GM18951 (cell line): ENCODE data around the gene TUNAR.

ENCODE experiments used
- POLR2A ChIP-seq: IDR thresholded peaks from 4 replicates; pipeline ENCODE4 v1.6.1; 2011; ENCODE audit warnings: mild to moderate bottlenecking; ENCODE audit not compliant: insufficient read length, insufficient read depth; ENCODE audit errors: extremely low read depth
- in situ Hi-C: fragments of 300-500 bp; cut with MboI; formaldehyde crosslinking; loops from one replicate; pipeline ENCODE4 v1.12.0; 2022; ENCODE audit warnings: low sequenced_read_pairs, mixed read lengths, inconsistent platforms; ENCODE audit not compliant: unreplicated experiment

Gene TUNAR

DNA sequence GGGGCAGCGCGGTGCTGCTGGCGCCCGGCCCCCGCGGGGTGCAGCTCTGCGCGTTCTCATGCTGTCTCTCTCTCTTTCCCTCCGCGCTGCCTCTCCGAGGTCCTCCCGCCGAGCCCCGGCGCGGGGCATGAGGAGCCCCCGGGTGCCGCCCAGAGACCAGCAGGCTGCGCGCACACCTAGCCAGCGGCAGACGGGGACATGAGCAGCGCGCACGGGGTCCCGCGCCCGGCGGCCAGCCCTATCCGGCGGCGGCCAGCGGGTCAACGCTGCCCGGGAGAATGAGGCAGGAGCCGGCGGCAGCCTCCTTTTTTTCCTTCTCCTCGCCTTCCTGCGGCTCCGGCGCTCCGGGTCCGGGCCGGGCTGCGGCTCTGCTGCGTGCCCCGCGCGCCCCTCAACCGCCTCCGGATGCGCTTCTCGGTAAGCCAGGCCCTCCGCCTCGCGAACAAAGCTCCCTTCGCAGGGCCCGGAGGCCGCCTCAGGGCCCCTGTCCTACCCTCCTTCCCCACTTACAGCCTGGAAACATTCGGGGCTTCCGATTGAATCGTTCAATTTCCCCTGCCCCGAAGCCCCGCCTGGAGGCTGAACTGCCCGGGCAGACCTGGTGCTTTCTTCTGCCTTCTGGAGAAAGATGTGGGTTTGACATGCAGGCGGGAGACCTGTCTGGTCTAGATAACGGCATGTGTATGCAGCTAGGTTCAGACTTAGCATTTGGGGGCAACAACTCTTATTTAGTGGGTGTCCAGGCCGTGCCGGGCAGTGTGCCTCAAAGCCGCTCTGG lies at the start of gene TUNAR:
Gene TUNAR (plus strand): TSS at position 72 of the 778 bp plus-strand sequence.
- in situ Hi-C loops: no loop called here
- TF ChIP-seq POLR2A: no peak

DNA sequence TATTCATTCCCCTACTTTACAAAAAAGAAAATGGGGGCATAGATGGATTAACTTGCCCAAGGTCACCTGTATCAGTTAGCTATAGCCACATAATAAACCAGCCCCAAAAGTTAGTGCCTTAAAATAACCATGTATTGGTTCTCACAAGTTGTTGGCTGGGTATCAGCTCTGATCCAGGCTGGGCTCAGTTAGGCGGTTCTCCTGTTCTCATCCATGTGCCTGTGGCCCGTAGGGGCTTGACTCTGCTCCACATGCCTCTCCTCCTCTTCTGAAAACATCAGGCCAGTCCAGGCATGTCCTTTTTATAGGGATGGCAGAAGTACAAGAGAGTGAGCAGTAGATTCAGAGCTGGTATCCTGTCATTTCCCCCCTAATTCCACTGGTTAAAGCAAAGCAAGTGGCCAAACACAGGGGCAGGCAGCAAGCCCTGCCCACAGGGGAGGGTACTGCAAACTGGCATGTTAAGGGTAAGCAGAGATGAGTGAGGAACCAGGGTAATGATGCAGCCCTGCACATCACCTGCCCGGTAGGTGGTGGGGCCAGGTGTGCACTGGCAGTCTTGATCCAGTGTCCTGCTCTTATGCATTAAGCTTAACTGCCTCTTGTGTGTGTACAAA lies 47.9 kb upstream of the TUNAR start:
- no peak for TF ChIP-seq POLR2A
- in situ Hi-C loops: no loop called here

DNA sequence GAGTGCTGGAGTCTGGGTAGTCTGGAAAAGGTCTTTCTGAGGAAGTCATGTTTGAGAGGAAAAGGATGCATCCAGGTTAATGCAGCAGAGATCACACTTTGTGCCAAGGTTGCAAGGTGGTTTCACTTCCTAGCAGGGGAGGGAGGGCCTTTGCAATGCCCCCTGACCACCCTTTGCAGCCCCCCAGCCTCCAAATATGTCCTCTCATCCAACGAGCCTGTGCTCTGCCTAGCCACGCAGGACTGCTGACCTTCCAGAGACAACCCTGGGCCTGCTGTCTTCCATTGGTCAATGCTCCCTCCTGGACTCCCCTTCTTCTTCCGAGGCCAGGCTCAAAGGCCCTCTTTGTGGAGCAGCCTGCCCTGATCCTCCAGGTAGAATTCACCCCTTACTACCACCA lies 47.3 kb upstream of the TUNAR start:
- in situ Hi-C loops: no loop called here

DNA sequence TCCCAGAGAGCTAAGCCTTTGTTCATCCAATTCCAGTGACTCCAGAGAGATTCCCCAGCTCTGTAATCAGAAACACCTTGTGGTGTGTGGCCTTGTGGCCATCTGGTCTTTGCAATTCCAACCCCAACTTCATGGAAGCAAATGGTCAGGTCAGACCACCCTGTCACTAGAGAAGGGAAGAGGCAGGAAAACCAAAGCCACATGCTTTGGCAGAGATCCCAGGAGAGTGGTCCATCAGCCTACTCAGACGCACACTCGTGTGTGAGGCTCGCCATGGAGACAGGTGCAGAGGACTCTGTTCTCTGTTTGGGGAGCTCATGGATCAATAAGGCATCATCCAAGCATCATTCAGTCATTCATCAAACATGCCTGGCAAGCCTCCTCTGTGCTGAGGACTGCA lies 46.2 kb upstream of the TUNAR start:
- in situ Hi-C loops: no loop called here
- no peak for TF ChIP-seq POLR2A

More for the DNA sequence above, 47.3 kb upstream of the TUNAR start:
- no peak for TF ChIP-seq POLR2A

- in situ Hi-C loops: no loop called here
- no peak for TF ChIP-seq POLR2A
These were observed 45.6 kb upstream of the TUNAR start for GRCh38 chr14:95831041-95831440.

DNA sequence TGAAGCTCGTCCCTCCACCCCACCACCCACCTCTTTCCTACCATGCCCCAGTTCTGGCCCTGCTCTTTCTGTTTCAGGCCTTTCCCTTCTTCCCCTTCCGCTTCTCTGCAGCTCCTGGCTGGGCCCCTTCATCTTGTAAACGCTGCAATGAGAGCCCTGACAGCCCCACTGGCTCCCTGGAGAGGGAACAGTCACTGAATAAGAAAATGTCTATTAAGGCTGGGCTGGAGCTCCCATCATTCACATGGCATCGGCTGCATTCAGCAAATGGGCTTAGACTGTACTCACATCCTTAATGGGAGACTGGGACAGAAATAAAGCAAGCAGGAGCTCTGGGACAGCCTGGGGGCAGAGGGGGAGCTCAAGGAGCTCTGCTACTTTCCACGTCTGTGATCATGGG lies 45.2 kb upstream of the TUNAR start:
- in situ Hi-C loops: no loop called here
- TF ChIP-seq POLR2A: no peak

- no peak for TF ChIP-seq POLR2A
- in situ Hi-C loops: no loop called here
These were observed 44.6 kb upstream of the TUNAR start for GRCh38 chr14:95832012-95832411.

GRCh38 chr14:95833429-95833828 lies 43.2 kb upstream of the TUNAR start:
- in situ Hi-C loops: no loop called here
- TF ChIP-seq POLR2A: no peak

- TF ChIP-seq POLR2A: no peak
- in situ Hi-C loops: no loop called here
These were observed 42.1 kb upstream of the TUNAR start for GRCh38 chr14:95834496-95834895.

DNA sequence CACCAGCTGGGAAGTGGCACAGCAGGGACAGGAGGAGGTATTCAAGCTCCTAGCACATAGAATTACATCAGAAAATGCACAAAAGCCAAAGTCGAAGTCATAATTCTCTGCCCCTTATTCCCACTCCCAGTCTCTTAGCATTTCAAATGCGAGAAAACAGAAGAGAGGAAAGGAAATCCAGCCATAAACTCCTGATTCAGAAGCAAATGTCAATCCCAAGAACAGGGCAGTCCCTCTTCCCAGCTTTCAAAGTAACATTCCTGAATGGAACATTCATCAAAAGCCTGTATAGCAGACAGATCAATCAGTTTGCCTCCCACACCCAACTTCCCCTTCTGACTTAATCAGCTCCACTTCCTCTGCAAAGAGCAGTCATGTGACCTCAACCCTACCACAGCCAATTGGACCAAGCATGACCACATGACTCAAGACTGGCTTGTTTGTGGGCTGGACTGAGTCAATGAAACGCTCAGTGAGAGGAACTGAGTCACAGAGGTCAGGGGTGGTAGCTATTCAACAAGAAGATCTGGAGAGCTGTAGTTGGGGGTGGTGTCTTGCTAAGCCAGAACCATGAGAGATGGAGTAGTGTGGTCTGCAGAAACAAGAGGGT lies 41.4 kb upstream of the TUNAR start:
- in situ Hi-C loops: no loop called here
- TF ChIP-seq POLR2A: no peak

DNA sequence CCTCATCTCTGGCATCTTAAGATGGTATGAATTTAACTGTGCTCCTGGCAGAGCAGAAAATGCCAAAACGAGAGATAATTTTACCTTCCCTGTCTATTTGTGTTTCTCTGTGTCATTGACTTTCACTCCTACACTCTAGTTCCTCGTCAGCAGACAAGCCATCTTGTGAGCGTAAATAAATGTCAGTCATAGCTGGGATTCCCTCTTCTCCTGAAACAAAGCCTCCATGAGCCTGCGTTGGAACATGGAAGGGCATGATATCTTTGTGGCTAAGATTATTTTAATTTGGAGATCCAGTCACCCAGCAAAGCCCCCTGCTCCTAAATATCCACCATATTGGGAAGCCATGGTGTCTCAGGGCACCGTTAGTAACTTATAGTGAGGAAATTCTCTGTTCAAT lies 37.8 kb upstream of the TUNAR start:
- in situ Hi-C loops: no loop called here
- no peak for TF ChIP-seq POLR2A

- no peak for TF ChIP-seq POLR2A
- in situ Hi-C loops: no loop called here
These were observed 36.4 kb upstream of the TUNAR start for GRCh38 chr14:95840094-95840700.

DNA sequence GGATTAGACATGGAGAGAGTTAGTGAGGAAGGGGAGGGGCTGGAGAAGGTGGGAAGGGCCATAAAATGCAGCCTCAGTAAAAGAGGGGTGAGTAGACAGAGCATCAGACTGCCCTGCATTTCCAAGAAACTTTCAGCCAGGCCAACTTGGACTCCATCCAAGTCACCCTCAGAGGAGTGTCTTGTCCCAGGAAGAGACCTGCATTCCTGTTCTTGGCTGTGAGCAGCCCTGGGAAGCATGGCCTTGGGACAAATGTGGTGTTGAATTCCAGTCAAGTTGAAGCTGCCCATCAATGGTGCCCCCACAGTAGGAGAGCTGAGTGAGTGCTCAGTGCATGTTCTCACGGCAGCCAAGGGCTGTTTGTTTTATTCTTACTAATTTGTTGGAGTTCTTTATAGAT lies 35.0 kb upstream of the TUNAR start:
- in situ Hi-C loops: no loop called here
- no peak for TF ChIP-seq POLR2A
